C1 segment of cervical spinal cord (tissue), 14 donors: ENCODE measurements around the gene MADCAM1.
A peak's percentile ranks its signal among the peaks of the same experiment; 100 is the strongest.
"Not testable (repeated sequence)": the region's sequence is repeated elsewhere in the genome, so short reads cannot be mapped to it uniquely, and the experiment has no call there.

Source experiments
- DNase-seq, 14 donors: peaks; one replicate each; lab custom pipeline; 2025; lab: John Stamatoyannopoulos, UW

Gene MADCAM1

GRCh38 chr19:496112-496665 is at the start of gene MADCAM1:
TSS of gene MADCAM1 (plus strand) at chr19:496486. CDS start at chr19:496500, 14 bp downstream.
- DNase-seq = no peak

- DNase-seq = no peak
Observed at GRCh38 chr19:447064-447426, 49.2 kb upstream of the MADCAM1 start.

DNA sequence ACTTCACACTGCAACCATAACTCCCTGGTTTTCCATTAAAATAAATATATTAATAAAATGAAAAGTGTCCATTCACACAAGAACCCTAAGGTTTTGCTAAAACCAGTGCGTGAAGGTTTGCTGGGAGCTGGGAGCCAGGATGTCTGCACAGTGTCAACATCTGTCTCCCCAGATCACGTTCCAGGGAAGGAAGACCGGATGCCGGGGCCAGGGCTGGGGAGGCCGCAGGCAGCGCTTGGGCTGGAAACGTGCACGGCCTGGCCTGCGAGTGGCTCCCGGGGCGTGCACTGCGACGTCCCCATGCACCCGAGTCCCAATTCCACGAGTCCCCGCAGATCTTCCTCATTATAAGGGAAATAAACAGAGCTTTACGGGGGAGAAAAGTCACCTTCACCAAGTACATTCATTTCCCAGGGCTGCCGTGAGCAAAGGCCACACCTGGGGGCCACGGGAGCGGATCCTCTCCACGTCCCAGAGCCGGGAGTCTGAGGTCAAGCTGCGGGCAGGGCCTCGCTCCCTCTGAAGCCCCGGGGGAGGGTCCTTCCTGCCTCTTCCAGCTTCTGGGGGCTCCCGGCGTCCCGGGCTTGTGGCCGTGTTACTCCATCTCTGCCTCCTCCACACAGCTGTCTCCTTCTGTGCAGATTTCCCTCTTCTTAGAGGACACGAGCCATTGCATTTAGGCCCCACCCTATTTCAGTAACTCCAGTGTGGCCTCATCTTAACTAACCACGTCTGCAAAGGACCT is 48.3 kb upstream of the MADCAM1 start:
- no peak for DNase-seq

GRCh38 chr19:449916-450315 is 46.4 kb upstream of the MADCAM1 start:
- no peak for DNase-seq

- not testable (repeated sequence) for DNase-seq
Observed at GRCh38 chr19:450912-451481, 45.3 kb upstream of the MADCAM1 start.

DNA sequence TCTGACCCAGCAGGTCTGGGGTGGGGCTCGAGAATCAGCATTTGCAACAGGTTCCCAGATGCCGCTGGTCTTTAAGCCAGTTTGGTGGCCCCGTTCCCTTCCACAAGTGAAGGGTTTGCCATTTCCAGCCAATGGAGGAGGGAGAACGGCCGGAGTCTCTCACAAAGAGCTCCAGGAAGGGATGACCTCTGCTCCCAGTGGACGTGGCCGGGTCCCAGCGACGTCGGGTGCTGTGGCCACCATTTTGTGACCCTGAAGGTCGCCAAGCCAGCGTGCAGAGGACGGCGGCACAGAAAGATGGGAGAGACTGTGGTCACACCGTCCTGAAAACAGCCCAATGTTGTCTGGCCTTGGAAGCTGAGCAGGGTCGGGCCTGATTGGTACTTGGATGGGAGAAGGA is 43.5 kb upstream of the MADCAM1 start:
- no peak for DNase-seq

DNA sequence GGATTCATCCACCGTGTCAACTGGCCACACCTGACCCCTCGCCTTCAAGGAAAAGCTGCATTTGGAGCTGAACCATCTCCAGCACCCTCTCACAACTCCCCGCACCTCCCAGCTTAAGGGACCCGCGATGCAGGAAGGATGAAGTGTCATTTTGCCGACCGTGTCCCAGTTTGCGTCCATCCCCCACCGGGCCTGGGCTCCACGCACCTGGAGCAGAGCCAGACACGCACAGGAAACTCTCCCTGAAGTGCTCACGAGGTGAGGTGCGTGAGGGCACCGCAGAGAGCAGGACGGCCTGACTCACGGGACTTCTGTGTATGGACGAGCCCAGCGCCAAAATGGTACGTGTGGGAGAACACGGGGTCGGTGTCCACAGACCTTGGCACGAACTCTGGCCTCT is 42.7 kb upstream of the MADCAM1 start:
- no peak for DNase-seq

DNA sequence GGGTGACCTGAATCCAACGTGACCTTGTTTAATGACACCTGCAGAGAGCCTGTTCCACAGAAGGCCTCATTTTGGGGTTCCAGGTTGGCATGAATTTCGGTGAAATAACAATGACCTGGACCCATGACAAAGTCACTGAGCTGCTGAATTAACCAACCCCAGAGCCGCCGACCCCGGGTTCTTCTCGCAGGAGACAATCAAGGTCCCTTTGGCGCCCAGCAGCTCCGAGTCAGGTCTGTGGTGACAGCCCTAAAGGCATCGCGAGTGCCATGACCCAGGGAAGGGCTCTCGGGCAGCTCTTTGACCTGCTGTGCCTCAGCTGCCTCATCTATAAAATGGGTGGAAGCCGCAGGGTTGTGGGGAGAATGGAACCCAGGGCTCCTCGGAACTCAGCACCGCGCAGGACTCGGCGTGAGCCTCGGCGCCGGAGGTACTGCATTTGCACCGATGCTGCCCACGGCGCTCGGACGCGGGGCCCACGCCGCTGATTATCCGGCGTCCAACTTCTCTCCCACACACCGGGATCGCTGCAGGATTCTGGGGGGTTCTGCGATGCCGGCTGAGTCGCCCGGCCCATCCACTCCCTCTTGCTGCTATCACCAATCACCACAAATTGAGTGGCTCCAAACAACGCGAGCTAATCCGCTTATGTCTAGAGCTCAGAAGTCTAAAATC is 41.1 kb upstream of the MADCAM1 start:
- DNase-seq = no peak

DNA sequence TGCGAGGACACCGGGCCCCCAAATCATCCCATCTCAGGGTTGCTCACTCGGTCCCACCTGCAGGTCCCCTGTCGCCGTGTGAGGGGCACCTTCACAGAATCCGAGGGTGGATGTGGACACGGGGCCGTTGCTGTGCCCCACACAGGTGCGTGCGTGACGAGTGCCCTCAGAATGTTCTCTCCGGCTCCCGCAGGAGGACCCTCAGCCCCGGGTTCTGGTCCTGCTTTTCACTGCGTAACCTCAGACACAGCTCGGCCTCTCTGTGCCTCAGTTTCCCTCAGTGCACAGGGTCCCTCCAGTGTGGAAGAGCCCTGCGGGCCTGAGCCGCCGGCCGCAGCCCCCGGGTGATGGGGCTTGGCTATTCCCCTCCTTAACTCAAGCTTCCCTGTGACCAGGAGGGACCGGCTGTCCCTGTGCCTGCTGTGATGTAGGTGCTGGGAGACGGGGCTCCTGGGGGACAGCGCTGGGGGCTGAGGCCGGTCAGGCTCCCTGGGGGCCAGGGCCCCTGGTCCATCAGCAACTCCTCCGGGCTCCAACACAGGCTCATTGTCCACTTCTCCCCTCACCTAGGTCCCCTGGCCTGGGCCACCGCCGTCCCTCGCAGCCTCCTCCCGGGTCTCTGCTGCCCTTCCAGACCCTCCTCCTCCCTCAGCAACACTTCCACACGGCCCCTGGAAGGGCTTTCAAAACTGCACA is 40.3 kb upstream of the MADCAM1 start:
- no peak for DNase-seq

DNA sequence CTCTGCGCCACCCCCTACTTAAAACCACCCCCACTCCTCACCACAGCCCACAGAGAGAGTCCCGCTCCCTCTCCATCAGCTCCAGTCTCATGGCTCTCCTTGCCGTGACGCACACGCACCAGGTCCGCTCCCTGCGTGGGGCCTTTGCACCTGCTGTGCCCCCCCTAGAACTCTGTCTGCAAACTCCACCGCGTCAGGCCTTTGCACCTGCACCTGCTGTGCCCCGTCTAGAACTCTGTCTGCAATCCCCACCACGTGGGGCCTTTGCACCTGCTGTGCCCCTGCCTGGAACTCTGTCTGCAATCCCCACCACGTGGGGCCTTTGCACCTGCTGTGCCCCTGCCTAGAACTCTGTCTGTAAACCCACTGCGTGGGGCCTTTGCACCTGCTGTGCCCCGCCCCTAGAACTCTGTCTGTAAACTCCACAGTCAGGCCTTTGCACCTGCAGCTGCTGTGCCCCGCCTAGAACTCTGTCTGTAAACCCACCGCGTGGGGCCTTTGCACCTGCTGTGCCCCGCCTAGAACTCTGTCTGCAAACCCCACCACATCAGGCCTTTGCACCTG is 39.7 kb upstream of the MADCAM1 start:
- DNase-seq = no peak

GRCh38 chr19:457636-458035 is 38.6 kb upstream of the MADCAM1 start:
- DNase-seq = no peak

GRCh38 chr19:458091-459042 is 37.9 kb upstream of the MADCAM1 start:
- DNase-seq = no peak

GRCh38 chr19:459724-460511 is 36.4 kb upstream of the MADCAM1 start:
- peak in 12 of 14 donors; percentile 9 to 77 (median 44) for DNase-seq

- DNase-seq = peak in 3 of 14 donors; percentile 5 to 19 (median 14)
Observed at GRCh38 chr19:460877-461720, 35.2 kb upstream of the MADCAM1 start, which contains the start of gene SHC2. TSS of gene SHC2 (minus strand) at chr19:461033. CDS start at chr19:460996, 37 bp downstream.

GRCh38 chr19:461721-462551 is 34.4 kb upstream of the MADCAM1 start:
- peak in 5 of 14 donors; percentile 15 to 52 (median 31) for DNase-seq

DNA sequence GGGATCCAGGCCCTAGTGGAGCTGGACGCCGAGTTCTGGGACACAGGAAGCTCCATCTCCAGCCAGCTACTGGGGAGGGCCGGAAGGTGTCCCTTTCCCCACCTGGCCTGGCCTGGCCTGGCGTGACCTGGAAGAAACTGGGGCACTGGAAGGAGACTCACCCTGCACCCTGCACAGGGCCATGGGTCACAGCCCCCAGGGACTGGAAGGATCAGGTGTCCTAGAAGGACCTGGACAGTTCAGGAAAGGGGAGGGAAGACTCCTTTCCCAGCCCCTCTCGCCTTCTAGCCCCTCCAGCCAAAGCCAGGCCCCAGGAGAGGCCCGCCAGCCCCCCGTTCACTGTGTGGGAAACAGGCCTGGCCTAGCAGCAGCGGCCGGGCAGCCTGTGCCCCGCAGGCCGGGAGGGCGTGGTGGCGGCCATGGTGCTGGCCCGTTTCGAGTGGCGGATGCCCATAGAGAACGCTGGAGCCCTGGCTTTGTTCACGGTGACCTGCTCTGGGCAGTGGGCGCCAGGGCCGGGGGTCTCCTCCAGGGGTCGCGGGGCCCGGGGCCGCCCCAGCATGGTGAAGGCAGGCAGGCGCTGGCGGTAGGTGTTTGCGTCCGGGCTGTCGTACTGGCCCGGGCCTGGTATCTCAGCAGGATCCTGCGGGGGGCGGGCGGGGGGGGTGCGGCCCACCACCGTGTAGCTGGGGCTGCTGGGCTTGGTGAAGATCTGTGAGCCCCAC is 32.6 kb upstream of the MADCAM1 start:
- no peak for DNase-seq

GRCh38 chr19:464208-464545 is 32.1 kb upstream of the MADCAM1 start:
- no peak for DNase-seq
